ENCODE data around the gene EPHA8.

DNA sequence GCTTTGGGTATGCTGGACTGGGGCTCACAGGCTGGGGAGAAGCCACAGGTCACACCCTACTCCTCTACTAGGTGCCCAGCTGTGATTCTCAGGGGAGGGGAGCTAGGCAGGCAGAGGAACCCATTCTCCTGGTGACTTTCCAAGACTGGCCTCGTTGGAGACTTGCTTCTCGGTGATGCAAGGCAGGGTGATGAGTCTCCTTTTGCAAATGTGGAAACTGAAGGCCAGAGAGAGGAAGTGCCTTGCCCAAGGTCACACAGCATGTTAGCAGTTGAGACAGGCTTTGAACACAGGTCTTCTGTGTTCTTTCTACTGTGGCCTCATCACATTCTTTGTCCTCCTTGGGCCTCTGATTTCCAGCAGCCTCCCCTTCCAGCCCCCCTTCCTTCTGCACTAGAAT is 52.6 kb downstream of the EPHA8 start:
- TF ChIP-seq, protein P1, sequence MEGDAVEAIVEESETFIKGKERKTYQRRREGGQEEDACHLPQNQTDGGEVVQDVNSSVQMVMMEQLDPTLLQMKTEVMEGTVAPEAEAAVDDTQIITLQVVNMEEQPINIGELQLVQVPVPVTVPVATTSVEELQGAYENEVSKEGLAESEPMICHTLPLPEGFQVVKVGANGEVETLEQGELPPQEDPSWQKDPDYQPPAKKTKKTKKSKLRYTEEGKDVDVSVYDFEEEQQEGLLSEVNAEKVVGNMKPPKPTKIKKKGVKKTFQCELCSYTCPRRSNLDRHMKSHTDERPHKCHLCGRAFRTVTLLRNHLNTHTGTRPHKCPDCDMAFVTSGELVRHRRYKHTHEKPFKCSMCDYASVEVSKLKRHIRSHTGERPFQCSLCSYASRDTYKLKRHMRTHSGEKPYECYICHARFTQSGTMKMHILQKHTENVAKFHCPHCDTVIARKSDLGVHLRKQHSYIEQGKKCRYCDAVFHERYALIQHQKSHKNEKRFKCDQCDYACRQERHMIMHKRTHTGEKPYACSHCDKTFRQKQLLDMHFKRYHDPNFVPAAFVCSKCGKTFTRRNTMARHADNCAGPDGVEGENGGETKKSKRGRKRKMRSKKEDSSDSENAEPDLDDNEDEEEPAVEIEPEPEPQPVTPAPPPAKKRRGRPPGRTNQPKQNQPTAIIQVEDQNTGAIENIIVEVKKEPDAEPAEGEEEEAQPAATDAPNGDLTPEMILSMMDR (IDR thresholded peaks at IDR 0.05; ENCODE audit: low read depth, low read length) = no peak
- TF ChIP-seq POLR2A (IDR thresholded peaks at IDR 0.05; ENCODE audit: extremely low read depth, insufficient read length) = no peak
- TF ChIP-seq, protein P2, sequence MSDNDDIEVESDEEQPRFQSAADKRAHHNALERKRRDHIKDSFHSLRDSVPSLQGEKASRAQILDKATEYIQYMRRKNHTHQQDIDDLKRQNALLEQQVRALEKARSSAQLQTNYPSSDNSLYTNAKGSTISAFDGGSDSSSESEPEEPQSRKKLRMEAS (IDR thresholded peaks at IDR 0.05; ENCODE audit: low read depth, low read length) = no peak

Data from NB4 (cell line).